ENCODE data around the gene CDKAL1. TPM values are rescaled to one million over a fixed set of nuclear protein-coding genes. Genes with fewer than 3 reads are reported as not detected.

Gene CDKAL1
- total RNA-seq, 1 donor from 2014 or later, result 39.6 TPM

- Mint-ChIP-seq H3K9me3 (peaks cover 4% of the 10 kb centered on the region), H3K27me3 (ENCODE audit: insufficient read depth, low read depth) (peaks cover 2% of the 10 kb centered on the region), H3K4me1 (peaks cover 2% of the 10 kb centered on the region), H3K36me3 (no peaks in the 10 kb centered on the region), H3K27ac (no peak overlapping the region), H3K4me3 (no peak overlapping the region)
- H3K27ac ChIP-seq, result no peak overlapping the region
- TF ChIP-seq EZH2 (IDR thresholded peaks at IDR 0.05) (no peak), CTCF (IDR thresholded peaks at IDR 0.05) (no peak), EZH2phosphoT487 (IDR thresholded peaks at IDR 0.05) (no peak)
- H3K79me2 ChIP-seq (ENCODE audit: low read depth), result peaks cover 30% of the 10 kb centered on the region
- H3K4me3 ChIP-seq, result no peak overlapping the region
- H3K9me3 ChIP-seq (ENCODE audit: low read depth), result no peaks in the 10 kb centered on the region
- H3K4me2 ChIP-seq, result peak overlapping the region; percentile 20
- no peak overlapping the region for H2AFZ ChIP-seq (replicated peaks)
- H4K20me1 ChIP-seq (ENCODE audit: low read depth), result no peaks in the 10 kb centered on the region
- no peak for DNase-seq (ENCODE audit: low spot score)
- H3F3A ChIP-seq (ENCODE audit: low read depth), result no peaks in the 10 kb centered on the region
- H3K27me3 ChIP-seq, result no peaks in the 10 kb centered on the region
- H3K4me1 ChIP-seq, result no peaks in the 10 kb centered on the region
- H3K9ac ChIP-seq, result no peak overlapping the region
- H3K36me3 ChIP-seq, result no peaks in the 10 kb centered on the region
Observed at GRCh38 chr6:20688710-20689500, 154.6 kb downstream of the CDKAL1 start.

GRCh38 chr6:20691185-20691584 lies 156.9 kb downstream of the CDKAL1 start:
- DNase-seq (ENCODE audit: low spot score), result no peak
- H3K36me3 ChIP-seq, result no peaks in the 10 kb centered on the region
- no peak overlapping the region for H3K4me2 ChIP-seq
- H3F3A ChIP-seq (ENCODE audit: low read depth), result no peaks in the 10 kb centered on the region
- H3K27ac ChIP-seq, result no peak overlapping the region
- H3K79me2 ChIP-seq (ENCODE audit: low read depth), result peaks cover 20% of the 10 kb centered on the region
- H3K4me3 Mint-ChIP-seq, result no peak overlapping the region
- H4K20me1 ChIP-seq (ENCODE audit: low read depth), result no peaks in the 10 kb centered on the region
- H3K27ac Mint-ChIP-seq, result no peak overlapping the region
- H3K4me1 ChIP-seq, result no peaks in the 10 kb centered on the region
- H3K9ac ChIP-seq, result no peak overlapping the region
- H3K4me1 Mint-ChIP-seq, result peaks cover 2% of the 10 kb centered on the region
- H3K27me3 Mint-ChIP-seq (ENCODE audit: insufficient read depth, low read depth), result peaks cover 2% of the 10 kb centered on the region
- no peaks in the 10 kb centered on the region for H3K9me3 Mint-ChIP-seq
- H3K27me3 ChIP-seq, result no peaks in the 10 kb centered on the region
- no peak overlapping the region for H3K4me3 ChIP-seq
- TF ChIP-seq EZH2 (IDR thresholded peaks at IDR 0.05) (no peak), EZH2phosphoT487 (IDR thresholded peaks at IDR 0.05) (no peak), CTCF (IDR thresholded peaks at IDR 0.05) (no peak)
- no peaks in the 10 kb centered on the region for H3K9me3 ChIP-seq (ENCODE audit: low read depth)
- H3K36me3 Mint-ChIP-seq, result no peaks in the 10 kb centered on the region
- no peak overlapping the region for H2AFZ ChIP-seq (replicated peaks)

GRCh38 chr6:20692023-20692422 lies 157.8 kb downstream of the CDKAL1 start:
- DNase-seq (ENCODE audit: low spot score), result no peak
- Histone ChIP-seq H3K4me2 (no peak overlapping the region), H3F3A (ENCODE audit: low read depth) (no peaks in the 10 kb centered on the region), H3K36me3 (no peaks in the 10 kb centered on the region), H3K79me2 (ENCODE audit: low read depth) (peaks cover 17% of the 10 kb centered on the region), H4K20me1 (ENCODE audit: low read depth) (no peaks in the 10 kb centered on the region), H3K9me3 (ENCODE audit: low read depth) (no peaks in the 10 kb centered on the region), H3K27ac (no peak overlapping the region), H2AFZ (replicated peaks) (no peak overlapping the region), H3K9ac (no peak overlapping the region), H3K27me3 (no peaks in the 10 kb centered on the region), H3K4me1 (no peaks in the 10 kb centered on the region), H3K4me3 (no peak overlapping the region)
- peaks cover 2% of the 10 kb centered on the region for H3K4me1 Mint-ChIP-seq
- TF ChIP-seq CTCF (IDR thresholded peaks at IDR 0.05) (no peak), EZH2 (IDR thresholded peaks at IDR 0.05) (no peak), EZH2phosphoT487 (IDR thresholded peaks at IDR 0.05) (no peak)
- no peak overlapping the region for H3K27ac Mint-ChIP-seq
- no peak overlapping the region for H3K4me3 Mint-ChIP-seq
- no peaks in the 10 kb centered on the region for H3K9me3 Mint-ChIP-seq
- H3K36me3 Mint-ChIP-seq, result no peaks in the 10 kb centered on the region
- H3K27me3 Mint-ChIP-seq (ENCODE audit: insufficient read depth, low read depth), result peaks cover 2% of the 10 kb centered on the region

All from neural progenitor cell (in vitro differentiated cells).